GM21576 (cell line): ENCODE measurements around the gene UNKL.
"Not testable (repeated sequence)": the region's sequence is repeated elsewhere in the genome, so short reads cannot be mapped to it uniquely, and the experiment has no call there.

Source experiments
- ATAC-seq: cut with Tn5 transposase; IDR thresholded peaks from one replicate; pipeline ENCODE4 v1.9.1; 2021; ENCODE audit warnings: mild to moderate bottlenecking, moderate library complexity; ENCODE audit not compliant: unreplicated experiment

The UNKL gene

DNA sequence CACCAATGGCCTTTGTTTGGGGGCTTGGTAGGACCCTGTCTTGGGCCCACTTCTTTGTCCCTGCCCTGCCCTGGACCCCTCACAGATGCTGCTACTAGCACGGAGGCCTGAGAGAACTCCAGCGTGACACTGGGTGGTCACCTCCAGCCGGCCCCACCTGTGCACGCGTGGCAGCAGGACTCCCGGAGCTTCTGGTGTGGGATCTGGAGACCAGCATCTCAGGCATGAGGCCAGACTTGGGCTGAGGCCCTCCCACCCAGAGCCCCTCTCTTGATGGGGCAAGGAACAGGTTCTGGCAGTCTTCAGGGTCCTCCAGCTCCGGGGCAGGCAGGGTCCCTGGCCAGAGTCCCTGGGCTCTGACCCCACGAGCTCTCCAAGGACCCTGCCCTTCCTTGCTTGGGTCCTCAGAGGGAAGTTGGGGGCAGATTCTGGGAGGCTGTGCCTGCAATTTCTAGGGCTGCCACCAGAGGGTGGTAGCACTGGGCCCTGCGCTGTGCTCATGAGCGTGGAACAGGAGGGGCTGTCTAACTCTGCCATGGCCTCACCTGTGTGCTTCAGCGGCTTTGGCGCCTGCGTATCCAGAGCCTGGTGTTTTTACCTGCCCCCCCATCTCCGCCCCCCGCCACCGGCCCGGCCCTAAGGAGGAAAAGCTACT is 84.1 kb downstream of the UNKL start:
- no peak for ATAC-seq

DNA sequence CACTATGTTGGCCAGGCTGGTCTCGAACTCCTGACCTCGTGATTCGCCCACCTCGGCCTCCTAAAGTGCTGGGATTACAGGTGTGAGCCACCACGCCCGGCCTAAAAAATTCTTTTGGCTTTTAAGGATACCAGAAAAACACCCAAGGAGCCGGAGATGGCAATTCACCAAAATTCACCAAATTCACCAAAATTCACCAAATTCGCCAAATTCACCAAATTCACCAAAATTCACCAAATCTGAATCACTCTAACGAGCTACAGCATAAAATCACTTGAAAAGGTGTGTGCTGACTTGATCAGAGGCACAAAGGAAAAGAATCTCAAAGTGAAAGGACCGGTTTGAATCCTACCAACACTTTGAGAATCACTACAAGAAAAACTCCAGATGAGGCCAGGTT is 85.5 kb downstream of the UNKL start:
- ATAC-seq: not testable (repeated sequence)

DNA sequence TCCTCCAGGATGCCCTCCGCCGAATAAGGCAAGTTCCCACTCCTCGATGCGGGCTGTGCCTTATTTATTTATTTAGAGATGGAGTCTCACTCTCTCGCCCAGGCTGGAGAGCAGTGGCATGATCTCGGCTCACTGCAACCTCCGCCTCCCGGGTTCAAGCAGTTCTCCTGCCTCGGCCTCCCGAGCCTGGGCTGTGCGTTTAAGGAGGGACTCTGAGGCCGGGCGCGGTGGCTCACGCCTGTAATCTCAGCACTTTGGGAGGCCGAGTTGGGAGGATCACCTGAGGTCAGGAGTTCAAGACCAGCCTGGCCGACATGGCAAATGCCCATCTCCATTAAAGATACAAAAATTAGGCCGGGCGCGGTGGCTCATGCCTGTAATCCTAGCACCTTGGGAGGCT is 86.4 kb downstream of the UNKL start:
- not testable (repeated sequence) for ATAC-seq

DNA sequence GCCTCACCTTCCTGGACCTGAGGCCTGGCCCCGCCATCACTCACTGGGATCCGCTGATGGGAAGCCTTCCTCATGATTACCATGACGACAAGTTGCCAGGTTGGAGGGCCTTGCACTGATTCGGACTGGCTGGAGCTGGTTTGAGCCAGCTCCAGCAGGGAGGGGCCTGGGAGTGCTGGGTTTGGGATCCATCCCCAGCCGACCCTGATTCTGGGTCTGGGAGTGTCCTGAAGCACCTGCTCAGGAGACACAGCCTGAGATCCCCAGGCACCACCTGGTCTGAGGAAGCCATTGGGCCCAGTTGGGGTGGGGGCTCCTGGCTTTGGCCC is 86.9 kb downstream of the UNKL start:
- ATAC-seq: no peak

DNA sequence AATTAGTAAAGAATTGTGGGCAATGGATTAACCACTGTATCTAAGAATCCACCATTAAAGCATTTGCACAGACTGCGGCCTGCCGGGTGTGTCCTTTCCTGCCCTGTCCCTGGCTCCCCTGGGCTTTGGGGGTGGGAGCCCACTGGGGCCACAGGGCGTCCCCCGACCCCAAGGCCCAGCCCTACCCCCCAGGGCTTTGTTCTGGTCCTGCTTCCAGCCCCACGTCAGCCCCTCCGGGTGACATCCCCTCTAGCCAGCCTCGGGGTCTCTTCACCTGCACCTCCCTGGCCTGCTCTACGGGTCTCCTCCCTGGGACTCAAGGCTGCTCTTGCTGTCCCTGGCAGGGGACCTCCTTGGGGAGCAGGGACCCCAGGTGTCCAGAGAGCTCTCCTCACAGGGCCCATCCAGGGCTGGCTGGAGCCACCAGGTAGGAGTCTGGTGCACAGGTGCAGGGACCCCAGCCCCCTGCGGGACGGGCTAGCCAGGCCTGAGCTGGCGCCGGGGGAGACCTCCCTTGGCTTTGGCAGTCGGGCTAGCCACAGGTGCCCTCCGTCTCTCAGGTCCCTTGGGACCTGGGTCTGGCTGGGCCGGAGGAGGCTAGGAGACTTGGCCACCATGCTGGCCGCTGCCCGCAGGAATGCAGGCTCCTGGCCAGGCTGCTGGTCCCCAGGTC is 87.4 kb downstream of the UNKL start:
- no peak for ATAC-seq

DNA sequence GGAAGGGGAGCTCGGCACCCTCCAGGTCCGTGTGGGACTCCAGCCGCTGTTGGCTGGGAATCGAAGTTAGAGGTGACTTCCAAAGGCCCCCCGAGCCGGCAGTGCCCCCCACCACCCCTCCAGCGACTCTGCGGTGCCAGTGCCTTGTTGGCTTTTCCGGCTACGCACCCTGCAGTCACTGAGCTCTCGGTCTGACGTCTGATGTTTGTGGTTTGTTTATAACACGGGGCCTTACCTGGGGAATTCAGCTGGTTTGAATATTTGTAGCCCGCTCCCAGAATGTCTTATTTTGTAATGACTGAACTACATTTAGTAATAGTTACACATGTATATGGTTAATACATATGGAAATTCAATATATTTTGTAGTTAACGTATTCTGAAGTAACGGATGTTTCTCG is 88.1 kb downstream of the UNKL start:
- ATAC-seq: no peak

DNA sequence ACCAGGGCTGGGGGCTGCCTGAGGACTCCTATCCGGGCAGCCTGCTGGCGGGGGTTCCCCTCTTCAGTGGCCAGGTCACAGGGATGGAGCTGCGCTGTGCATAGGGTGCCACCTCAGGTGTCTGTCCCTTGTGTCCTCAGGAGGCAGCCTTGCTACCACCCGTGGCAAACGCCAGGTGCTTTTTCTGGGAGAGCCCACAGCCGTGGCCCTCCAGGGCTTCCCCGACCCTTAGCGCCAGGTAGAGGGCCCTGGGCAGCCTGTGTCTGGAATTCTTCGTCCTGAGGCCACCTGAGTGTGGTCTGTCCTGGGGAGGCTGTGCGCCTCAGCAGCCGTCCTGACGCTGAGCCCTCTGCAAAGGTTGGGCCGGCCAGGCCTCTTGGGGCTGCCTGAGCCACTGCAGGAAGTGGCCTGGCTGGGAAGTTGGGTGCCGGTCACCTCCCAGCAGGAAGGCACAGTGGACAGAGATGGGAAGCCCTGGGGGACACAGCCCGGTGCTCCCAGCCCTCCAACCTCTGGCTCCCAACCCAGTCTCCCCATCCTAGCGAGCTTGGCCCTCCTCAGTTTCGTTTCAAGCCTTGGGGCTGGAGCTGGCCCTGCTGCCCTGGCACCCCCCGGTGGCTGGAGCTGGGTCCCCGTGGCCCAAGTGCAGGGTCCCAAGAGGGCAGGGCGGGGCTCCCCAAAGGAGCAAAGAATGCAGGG is 88.7 kb downstream of the UNKL start:
- no peak for ATAC-seq

DNA sequence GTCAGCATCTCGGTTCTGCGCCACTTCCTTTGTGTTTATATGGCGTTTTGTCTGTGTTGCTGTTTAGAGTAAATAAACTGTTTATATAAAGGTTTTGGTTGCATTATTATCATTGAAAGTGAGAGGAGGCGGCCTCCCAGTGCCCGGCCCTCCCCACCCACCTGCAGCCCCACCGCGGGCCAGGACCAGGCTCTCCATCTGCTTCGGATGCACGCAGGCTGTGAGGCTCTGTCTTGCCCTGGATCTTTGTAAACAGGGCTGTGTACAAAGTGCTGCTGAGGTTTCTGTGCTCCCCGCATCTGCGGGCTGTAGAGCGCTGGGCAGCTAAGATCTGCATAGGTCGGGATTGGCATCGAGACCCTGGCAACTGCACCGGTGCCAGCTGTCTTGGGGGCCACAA is 89.2 kb downstream of the UNKL start:
- no peak for ATAC-seq

DNA sequence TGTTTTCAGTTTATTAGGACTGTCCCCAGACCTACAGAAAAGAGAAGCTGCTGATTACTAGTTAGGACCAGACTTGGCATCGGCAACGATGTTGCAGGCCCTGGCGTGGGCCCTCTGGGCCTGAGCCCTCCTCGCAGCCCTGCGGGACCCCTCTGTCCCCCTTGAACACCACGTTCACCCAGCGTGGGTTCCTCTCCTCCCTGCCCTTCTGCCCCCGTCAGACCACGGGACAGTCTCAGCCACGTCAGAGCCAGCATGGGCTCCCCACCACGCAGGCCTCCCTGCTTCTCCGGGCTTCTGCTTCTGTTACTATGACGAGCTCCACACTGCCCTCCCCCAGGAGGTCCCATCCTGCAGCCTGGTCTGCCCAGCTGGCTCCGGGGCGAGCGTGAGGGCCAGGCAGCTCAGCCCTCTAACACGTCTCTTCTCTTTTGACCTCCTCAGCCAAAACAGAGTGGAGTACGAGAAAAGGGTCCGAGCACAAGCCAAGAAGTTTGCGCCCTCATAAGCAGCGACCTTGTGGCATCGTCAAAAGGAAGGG is 90.1 kb downstream of the UNKL start:
- no peak for ATAC-seq

DNA sequence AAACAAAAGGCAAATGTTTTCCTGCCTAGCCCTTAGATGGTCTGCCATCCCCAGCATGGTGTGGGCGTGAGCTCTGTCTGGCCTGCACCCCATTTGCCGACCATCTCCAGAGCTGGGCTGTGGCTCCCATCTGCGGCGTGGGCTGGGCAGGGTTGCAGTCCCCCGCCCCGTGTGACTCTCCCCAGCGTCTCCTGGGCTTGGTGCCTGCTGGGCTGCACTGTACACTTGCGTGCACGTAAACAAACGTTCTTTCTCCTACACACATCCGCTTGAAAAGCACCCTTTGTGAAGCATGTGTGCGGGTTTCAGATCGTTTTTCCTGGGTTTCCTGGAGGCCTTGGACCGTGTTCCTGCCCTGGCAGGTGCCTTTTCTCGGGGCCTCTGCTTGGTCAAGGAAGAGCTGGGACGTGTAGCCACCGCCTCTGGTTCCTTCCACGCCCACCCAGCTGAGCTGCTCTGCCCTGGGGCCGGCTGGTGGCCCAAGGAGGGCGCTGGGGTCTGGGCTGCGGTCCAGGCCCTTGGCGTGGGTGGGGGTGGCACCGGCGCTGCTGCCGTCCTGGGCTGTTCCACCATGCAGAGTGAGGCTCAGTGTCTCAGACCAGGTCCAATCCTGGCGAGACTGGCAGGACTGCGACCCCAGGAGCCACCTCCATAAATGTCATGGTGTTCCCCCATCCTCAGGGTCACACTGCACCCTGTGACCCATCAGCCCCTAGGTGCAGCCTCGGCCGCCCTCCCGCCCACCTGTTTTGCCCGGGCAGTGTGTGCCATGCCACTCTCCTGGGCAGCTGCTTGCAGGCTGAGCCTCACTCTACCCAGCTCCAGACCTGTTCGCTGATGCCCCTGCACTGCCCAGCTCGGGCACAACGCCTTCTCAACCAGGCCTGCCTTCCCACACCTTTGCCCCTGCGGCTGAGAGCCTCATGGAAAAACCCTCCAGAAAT is 90.9 kb downstream of the UNKL start:
- ATAC-seq: no peak

DNA sequence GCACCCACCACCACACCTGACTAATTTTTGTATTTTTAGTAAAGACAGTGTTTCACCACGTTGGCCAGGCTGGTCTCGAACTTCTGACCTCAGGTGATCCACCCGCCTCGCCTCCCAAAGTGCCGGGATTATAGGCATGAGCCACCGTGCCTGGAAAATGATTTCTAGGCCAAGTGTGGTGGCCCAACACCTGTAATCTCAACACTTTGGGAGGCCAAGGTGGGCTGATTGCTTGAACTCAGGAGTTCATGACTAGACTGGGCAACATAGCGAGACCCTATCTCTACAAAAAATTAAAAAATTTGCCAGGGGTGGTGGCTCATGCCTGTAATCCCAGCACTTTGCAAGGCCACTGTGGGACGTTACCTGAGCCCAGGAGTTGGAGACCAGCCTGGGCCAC is 92.1 kb downstream of the UNKL start:
- ATAC-seq: no peak

DNA sequence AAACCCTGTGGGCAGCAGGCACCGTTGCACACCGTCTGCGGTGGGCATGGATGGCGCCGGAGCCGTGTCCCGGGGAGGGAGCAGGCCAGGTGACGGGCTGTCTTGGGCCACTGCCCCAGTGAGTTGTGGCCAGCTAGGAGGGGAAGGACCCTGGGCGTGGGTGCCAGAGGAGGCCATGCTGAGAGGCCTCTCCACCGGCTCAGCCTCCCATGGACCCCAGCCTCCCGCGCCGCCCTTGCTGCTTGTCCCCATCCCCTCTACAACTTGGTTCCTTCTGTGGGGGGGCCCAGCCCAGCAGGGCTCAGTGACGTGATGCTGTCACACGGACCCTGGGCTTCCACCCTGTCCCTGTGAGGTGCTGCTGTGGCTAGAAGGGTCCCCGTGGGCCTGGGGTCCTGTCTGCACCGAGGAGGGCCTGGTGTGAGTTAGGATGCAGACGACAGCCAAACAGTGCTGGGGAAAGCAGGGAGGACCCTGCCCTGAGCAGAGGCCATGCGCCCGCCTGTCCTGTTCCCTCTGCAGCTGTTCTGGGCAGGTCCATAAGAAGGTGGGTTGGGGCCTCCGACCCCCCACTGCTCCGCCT is 93.8 kb downstream of the UNKL start:
- ATAC-seq: no peak

DNA sequence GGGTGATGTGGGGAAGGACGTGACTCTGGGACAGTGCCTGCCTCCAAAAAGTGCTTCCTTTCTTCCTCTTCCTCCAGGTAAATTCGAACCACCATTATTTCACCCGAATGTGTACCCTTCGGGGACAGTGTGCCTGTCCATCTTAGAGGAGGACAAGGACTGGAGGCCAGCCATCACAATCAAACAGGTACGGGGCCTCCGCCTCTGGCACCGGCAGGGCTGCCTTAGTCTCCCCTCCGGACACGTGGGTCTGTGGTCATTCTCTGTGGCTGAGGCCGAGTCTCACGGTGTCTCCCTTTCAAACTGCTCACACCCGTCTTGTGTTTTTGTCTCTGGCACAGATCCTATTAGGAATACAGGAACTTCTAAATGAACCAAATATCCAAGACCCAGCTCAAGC is 94.4 kb downstream of the UNKL start:
- ATAC-seq: no peak

DNA sequence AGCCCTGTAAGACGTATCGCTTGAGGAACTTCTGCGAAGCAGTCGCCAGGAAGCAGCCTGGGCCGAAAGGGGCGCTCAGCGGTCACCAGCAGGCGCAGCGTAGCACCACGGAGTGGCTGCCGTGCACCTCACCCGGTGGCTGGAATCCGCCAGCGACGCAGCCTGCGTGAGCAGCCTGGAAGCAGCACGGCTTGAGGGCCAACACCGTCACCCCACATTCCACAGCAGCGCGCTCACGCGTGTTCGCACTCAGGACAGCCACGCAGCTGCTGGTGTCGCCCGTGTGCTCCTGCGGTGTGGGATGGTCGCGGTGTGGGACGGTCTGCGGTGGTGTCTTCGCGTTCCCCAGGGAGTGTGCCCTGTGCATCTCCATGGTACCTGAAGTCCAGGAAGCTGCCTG is 95.5 kb downstream of the UNKL start:
- ATAC-seq: no peak

DNA sequence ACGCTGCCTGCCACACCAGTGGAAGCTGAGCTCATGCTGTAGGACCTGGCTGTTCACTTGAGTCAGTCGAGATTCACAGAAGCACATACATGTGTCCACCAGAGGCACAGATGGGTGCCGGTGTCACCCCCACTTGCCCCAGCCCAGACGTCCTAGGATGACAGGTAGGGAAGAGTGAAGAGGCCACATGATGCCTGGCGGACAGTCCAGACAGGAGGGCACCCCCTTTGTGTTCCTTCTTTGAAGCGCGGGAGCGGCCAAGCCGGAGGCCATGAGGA is 96.3 kb downstream of the UNKL start:
- ATAC-seq: no peak

DNA sequence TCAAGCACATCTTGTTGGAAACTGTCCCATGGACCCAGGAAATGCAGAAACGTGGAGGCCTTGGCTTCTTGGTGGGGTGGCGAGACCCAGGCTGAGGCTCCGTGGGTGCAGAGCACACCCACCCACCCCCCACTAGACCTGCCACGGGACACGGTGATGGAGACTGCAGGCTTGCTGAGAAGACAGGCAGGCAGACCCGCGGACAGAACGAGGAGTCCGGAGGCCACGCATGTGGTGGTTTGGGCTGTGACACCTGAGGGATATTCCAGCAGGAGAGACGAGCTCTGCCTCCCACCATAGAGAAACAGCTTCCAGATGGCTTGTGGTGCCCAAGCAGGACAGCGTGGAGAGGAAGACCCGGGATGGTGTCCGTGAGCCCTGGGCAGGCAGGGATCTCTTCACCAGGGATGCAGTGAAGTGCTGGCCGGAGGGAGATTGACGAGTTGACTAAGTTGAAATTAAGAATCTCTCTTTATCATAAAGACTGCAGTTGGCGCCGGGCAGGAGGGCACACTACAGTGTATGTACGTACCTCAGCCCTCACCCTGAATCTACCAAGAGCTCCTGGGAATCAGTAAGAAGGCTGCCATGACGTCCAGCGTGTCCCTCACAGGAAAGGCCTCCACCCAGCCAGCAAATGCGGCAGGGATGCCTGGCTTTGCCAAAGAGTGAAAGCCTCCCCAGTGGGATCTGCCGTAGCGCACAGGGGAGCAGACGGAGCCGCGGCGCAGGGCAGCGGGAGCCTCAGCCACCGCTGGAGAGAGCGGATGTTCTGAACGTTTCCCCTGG is 96.8 kb downstream of the UNKL start:
- ATAC-seq: no peak

DNA sequence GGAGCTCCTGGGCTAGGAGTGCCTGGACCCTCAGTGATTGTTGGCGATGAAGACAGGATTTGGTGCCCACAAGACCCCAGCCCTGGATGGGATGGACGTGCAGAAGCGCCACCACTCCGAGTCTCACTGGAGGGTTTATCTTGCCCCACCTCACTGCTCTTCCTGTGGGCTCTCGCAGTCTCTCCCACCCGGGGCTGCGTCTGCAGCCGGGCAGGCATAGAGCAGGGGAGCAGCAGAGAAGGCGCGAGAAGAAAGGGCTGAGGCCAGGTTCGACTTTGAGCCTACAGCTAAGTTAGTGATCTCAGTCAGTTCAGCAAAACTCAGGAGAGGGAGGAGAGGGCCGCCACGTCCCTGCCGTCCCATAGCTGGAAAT is 98.5 kb downstream of the UNKL start:
- ATAC-seq: no peak

DNA sequence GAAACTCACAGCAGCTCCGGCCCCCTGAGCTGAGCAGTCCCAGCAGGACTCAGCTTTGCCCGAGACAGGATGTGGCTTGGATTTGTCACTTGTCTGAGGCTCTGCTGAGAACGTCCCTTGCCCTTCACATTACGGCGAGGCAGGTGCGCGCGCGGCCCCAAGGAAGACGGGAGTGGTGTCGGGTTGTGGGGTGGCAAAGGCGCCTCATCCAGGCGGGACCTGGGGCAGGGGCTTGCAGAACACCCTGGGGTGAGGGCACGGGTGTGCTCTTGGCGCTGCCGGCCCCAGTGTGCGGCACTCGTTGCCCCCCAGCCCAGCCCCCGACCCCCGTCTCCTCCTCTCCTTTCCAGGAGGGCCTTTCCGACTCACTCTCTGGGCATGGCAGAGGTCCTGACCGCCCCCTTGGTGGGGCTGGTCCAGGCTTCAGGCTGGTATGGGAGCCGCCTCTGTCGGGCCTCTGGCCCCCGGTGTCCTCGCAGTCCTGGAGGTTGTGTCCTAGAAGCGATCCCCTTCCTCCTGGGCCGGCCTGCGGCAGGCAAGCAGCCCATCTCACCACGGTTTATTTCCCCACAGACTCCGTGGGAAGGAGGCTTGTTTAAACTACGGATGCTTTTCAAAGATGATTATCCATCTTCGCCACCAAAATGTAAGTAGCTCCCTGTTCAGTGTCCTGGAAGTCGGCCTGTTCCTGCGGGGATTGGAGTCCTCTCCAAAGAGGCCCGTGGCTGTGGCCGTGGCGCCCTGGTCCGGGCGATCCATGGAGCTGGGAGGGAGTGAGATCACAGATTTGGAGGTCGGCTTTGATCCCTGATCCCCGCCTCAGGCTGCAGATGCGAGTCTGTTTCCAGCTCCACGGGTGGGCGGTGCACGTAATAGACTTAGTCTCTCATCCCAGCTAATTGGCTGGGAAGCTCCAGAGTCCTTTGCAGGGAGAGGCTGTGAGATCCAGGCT is 99.1 kb downstream of the UNKL start:
- no peak for ATAC-seq

DNA sequence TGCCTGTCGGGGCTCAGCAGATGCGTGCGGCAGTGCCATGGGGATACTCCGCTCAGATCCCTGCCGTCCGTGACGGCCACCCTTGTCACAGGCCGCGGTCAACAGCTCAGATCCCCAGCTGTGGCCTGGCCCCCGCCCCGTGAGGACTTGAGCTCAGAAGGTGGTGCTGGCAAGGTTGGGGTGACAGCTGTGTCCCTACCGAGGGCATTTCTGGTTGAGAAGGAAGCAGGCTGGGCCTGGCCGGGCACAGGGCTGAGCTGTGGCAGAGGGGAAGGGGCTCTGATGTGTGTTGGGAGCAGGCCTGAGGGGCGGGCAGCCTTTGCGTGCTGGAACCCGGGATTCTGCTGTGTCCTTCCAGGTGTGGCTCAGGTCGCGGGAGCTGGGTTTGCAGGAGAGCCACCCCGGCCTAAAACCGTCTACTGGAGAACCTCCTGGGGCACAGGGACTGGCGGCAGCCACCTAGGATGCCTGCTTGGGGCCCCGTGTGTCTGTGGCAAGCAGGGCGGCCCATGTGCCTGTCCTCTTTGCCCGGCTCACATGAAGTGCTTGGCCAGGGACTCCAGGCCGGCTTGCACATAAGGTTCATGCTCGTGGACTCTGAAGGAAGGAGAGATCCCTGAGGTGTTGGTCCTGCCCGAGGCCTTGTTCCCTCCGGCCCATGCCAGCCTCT is 100.0 kb downstream of the UNKL start:
- ATAC-seq: no peak
